AG09309 (cell line): ENCODE measurements around the gene UBA6.
"Not testable (repeated sequence)": the region's sequence is repeated elsewhere in the genome, so short reads cannot be mapped to it uniquely, and the experiment has no call there.

Source experiments
- DNase-seq: peaks from one replicate; pipeline ENCODE4 v3.0.0-alpha.2; 2010; ENCODE audit warnings: low read depth
- H3K4me3 ChIP-seq: 2 replicates; pipeline ENCODE4 v1.5.1; 2011; ENCODE audit warnings: mild to moderate bottlenecking, low read depth, low read length, moderate library complexity; ENCODE audit not compliant: control insufficient read depth
- CTCF ChIP-seq: IDR thresholded peaks from 2 replicates; pipeline ENCODE4 v1.5.1; 2011; ENCODE audit warnings: mild to moderate bottlenecking, low read depth, low read length, inconsistent platforms; ENCODE audit not compliant: insufficient read depth, control insufficient read depth; ENCODE audit errors: missing control alignments

The UBA6 gene

GRCh38 chr4:67668315-67668714 lies 32.6 kb downstream of the UBA6 start:
- no peak for DNase-seq
- TF ChIP-seq CTCF = no peak
- H3K4me3 ChIP-seq = no peak overlapping the region

- no peak overlapping the region for H3K4me3 ChIP-seq
- no peak for DNase-seq
- no peak for TF ChIP-seq CTCF
Observed at GRCh38 chr4:67660418-67660817, 40.5 kb downstream of the UBA6 start.

- H3K4me3 ChIP-seq = no peak overlapping the region
- no peak for DNase-seq
- TF ChIP-seq CTCF = no peak
Observed at GRCh38 chr4:67659065-67659464, 41.9 kb downstream of the UBA6 start.

- no peak overlapping the region for H3K4me3 ChIP-seq
- no peak for DNase-seq
- no peak for TF ChIP-seq CTCF
Observed at GRCh38 chr4:67658302-67658701, 42.7 kb downstream of the UBA6 start.

- H3K4me3 ChIP-seq = no peak overlapping the region
- DNase-seq = no peak
- TF ChIP-seq CTCF = no peak
Observed at GRCh38 chr4:67651536-67651935, 49.4 kb downstream of the UBA6 start.

- DNase-seq = no peak
- no peak overlapping the region for H3K4me3 ChIP-seq
- TF ChIP-seq CTCF = no peak
Observed at GRCh38 chr4:67638136-67638535, 62.8 kb downstream of the UBA6 start.

GRCh38 chr4:67636978-67637377 lies 64.0 kb downstream of the UBA6 start:
- DNase-seq, H3K4me3 ChIP-seq: not testable (repeated sequence)
